Spinal cord (tissue), 10 donors: ENCODE measurements around the gene CFAP46. TPM values are rescaled to one million over a fixed set of nuclear protein-coding genes. Genes with fewer than 3 reads are reported as not detected.
A peak's percentile ranks its signal among the peaks of the same experiment; 100 is the strongest.

Experiments used
- DNase-seq, 6 donors: peaks; one replicate each; pipeline versions ENCODE4 v3.0.0 to v3.0.0-alpha.2; 2013 to 2015; ENCODE audit warnings: low spot score in 6 of 6, low read depth in 4 of 6
- H3K27ac ChIP-seq: one replicate; pipeline ENCODE4 v1.5.1; 2013; ENCODE audit warnings: low read depth, low read length, control low read depth
- H3K27me3 ChIP-seq: one replicate; pipeline ENCODE4 v1.6.1; 2013; ENCODE audit warnings: low read length; ENCODE audit not compliant: control insufficient read depth, insufficient read depth
- H3K36me3 ChIP-seq: one replicate; pipeline ENCODE4 v1.6.1; 2013; ENCODE audit warnings: low read length; ENCODE audit not compliant: control insufficient read depth, insufficient read depth
- H3K4me1 ChIP-seq: one replicate; pipeline ENCODE4 v1.6.1; 2013; ENCODE audit warnings: low read length; ENCODE audit not compliant: control insufficient read depth, insufficient read depth
- H3K4me3 ChIP-seq: one replicate; pipeline ENCODE4 v1.5.1; 2013; ENCODE audit warnings: low read depth, low read length, control low read depth
- H3K9me3 ChIP-seq: one replicate; pipeline ENCODE4 v1.6.1; 2013; ENCODE audit warnings: low read length; ENCODE audit not compliant: control insufficient read depth, insufficient read depth
- WGBS: methylation state at CpG from one replicate; pipeline ENCODE4 v1.1.5; 2013; ENCODE audit warnings: missing lambda C conversion rate; ENCODE audit not compliant: insufficient coverage; 5-methylcytosine and 5-hydroxymethylcytosine counted together
- long read RNA-seq, 4 donors: transcript quantifications; one replicate each; lab custom pipeline, GENCODE V29; 2026
- polyA plus RNA-seq, 2 donors: library from polyadenylated mRNA; unstranded; fragments of 120-200 nt; gene quantifications; one replicate each; pipeline ENCODE4 v1.2.1, GENCODE V29; 2013; ENCODE audit not compliant: insufficient read length in 2 of 2
- total RNA-seq, 2 donors: library from RNA; depleted of rRNA in 1 of 2; stranded (reverse); fragments of 120-200 nt in 1 of 2; fragments of >200 nt in 1 of 2; gene quantifications; one replicate each; pipeline versions ENCODE4 v1.2.3 to v1.2.4, GENCODE V29; 2013 to 2014
- donor health status: healthy.

The CFAP46 gene
- total RNA-seq (10 to 100 TPM in 1 of 2 donors, 1 to 10 TPM in 1; 5.3 to 14.3 TPM), polyA plus RNA-seq (10 to 100 TPM; 12.2 to 14.2 TPM)
- long read RNA-seq, donor 1, partial matches to known transcripts: 0 of 1 reads
- long read RNA-seq, donor 1, other reads (novel, unspliced or antisense): 0 of 1 reads
- long read RNA-seq, donor 2, partial matches to known transcripts: 0 of 1 reads
- long read RNA-seq, donor 2, other reads (novel, unspliced or antisense): 0 of 1 reads
- long read RNA-seq, donor 3, partial matches to known transcripts: 0 of 1 reads
- long read RNA-seq, donor 3, other reads (novel, unspliced or antisense): 0 of 1 reads
- long read RNA-seq, donor 4: 0 reads

- peak; percentile 40 to 90 (median 70) for DNase-seq
- H3K27ac ChIP-seq: no peak within 1 kb of the TSS
- H3K27me3 ChIP-seq: no peaks in the 10 kb centered on the region
- H3K4me3 ChIP-seq: peak within 1 kb of the TSS; percentile 42
- WGBS: under 1% methylated on average over 84 of the region's 90 CpGs
- peaks cover 31% of the 10 kb centered on the region for H3K36me3 ChIP-seq
- no peaks in the 10 kb centered on the region for H3K9me3 ChIP-seq
- H3K4me1 ChIP-seq: peaks cover 30% of the 10 kb centered on the region
These were observed at the start of gene CFAP46 for GRCh38 chr10:132942101-132943057. CFAP46 (minus strand) TSS chr10:132942570; CDS start chr10:132942484, 86 bp downstream.

GRCh38 chr10:132991706-132992432 is 49.5 kb upstream of the CFAP46 start:
- no peaks in the 10 kb centered on the region for H3K9me3 ChIP-seq
- H3K4me3 ChIP-seq: no peak overlapping the region
- H3K36me3 ChIP-seq: no peaks in the 10 kb centered on the region
- no peak for DNase-seq
- H3K4me1 ChIP-seq: peaks cover 34% of the 10 kb centered on the region
- no peaks in the 10 kb centered on the region for H3K27me3 ChIP-seq
- no peak overlapping the region for H3K27ac ChIP-seq
- WGBS: 85% methylated on average over 19 of the region's 20 CpGs

DNA sequence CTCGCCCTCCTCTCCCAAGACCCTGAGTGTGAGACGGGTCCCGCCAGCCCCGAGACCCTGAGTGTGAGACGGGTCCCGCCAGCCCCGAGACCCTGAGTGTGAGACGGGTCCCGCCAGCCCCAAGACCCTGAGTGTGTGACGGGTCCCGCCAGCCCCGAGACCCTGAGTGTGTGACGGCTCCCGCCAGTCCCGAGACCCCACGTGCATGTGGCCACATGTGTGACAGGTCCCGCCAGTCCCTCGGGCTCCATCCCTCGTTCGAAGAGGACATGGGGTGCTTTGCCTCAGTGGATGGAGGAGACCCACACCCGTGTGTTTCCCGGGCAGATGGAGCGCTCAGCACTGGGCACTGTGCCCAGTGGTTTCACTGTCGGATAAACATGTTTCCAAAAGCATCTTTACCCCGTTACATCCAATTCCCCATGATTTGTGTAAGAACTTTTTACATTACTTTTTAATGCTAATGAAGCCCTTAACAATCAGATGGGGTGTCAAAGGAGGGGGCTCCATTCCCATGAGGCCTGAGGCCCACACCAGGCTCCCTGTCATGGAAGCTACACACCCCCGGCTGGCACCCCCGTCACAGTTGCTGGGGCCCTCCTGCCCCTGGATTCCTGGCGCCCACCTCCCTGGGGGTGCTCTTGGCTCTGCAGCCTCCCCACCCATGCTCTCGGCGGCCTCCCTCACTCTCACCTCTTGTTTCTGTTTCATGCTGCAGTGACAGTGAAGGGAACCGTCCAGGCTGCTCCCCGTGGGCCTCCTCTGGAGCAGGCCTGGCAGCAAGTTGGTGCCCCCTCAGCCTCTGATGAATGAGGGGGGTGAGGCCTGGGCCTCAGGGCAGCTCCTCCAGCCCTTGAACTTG is 48.5 kb upstream of the CFAP46 start:
- peak in 2 of 6 donors; percentile 49 to 81 for DNase-seq
- H3K27ac ChIP-seq: no peak overlapping the region
- no peaks in the 10 kb centered on the region for H3K9me3 ChIP-seq
- H3K36me3 ChIP-seq: no peaks in the 10 kb centered on the region
- peaks cover 34% of the 10 kb centered on the region for H3K4me1 ChIP-seq
- no peak overlapping the region for H3K4me3 ChIP-seq
- WGBS: 75% methylated on average over 25 of the region's 32 CpGs
- no peaks in the 10 kb centered on the region for H3K27me3 ChIP-seq

GRCh38 chr10:132989476-132990415 is 47.4 kb upstream of the CFAP46 start:
- WGBS: 90% methylated on average over 32 of the region's 46 CpGs
- no peak overlapping the region for H3K27ac ChIP-seq
- H3K9me3 ChIP-seq: no peaks in the 10 kb centered on the region
- H3K4me3 ChIP-seq: no peak overlapping the region
- no peaks in the 10 kb centered on the region for H3K27me3 ChIP-seq
- DNase-seq: no peak
- no peaks in the 10 kb centered on the region for H3K36me3 ChIP-seq
- peaks cover 24% of the 10 kb centered on the region for H3K4me1 ChIP-seq

DNA sequence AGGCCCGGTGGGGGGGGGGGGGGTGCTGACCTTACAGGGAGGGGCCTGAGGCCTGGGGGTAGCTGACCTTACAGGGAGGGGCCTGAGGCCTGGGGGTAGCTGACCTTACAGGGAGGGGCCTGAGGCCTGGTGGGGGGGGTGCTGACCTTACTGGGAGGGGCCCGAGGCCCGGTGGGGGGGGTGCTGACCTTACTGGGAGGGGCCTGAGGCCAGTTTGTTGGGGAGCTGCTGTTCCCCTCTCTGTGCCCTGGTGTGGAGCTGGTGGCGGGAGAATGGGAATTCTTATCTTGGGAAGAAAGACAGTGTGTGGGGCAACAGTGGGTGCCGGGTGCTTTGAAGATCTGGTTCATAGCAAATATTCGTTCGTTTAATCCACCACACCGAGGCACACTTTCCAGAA is 46.6 kb upstream of the CFAP46 start:
- Histone ChIP-seq H3K27me3 (no peaks in the 10 kb centered on the region), H3K27ac (no peak overlapping the region), H3K4me3 (no peak overlapping the region), H3K4me1 (peaks cover 16% of the 10 kb centered on the region), H3K36me3 (no peaks in the 10 kb centered on the region), H3K9me3 (no peaks in the 10 kb centered on the region)
- no peak for DNase-seq
- 84% methylated on average over 3 of the region's 8 CpGs for WGBS

GRCh38 chr10:132987671-132988571 is 45.6 kb upstream of the CFAP46 start:
- 47% methylated on average over 20 of the region's 29 CpGs for WGBS
- Histone ChIP-seq H3K27ac (no peak overlapping the region), H3K4me1 (peaks cover 13% of the 10 kb centered on the region), H3K27me3 (no peaks in the 10 kb centered on the region), H3K36me3 (no peaks in the 10 kb centered on the region), H3K4me3 (no peak overlapping the region), H3K9me3 (no peaks in the 10 kb centered on the region)
- DNase-seq: peak in 2 of 6 donors; percentile 85 to 93

DNA sequence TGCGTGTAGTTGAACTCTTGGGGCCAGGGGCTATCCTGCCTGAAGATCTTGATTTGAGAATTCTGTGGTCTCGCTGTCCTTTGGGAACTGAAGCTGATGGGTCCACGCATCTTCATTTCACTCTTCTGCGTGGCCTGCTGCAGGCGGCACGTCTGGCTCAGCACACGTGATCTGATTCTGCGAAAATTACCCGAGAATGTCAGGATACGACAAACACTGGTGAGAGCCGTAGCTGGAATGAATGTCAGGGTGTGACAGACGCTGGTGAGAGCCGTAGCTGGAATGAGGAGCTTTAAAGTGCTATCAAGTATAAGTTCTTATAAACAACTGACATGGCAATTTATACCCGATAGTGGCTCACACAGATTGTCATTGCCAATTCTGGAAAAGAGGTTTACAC is 44.6 kb upstream of the CFAP46 start:
- peak in 1 of 6 donors; percentile 23 for DNase-seq
- Histone ChIP-seq H3K9me3 (no peaks in the 10 kb centered on the region), H3K4me1 (peaks cover 13% of the 10 kb centered on the region), H3K36me3 (no peaks in the 10 kb centered on the region), H3K27me3 (no peaks in the 10 kb centered on the region), H3K27ac (no peak overlapping the region), H3K4me3 (no peak overlapping the region)
- WGBS: 83% methylated on average over 13 of the region's 14 CpGs
